Suprapubic skin (tissue), 4 donors: ENCODE results near the gene TOM1L2. TPM values are rescaled to one million over a fixed set of nuclear protein-coding genes. Genes with fewer than 3 reads are reported as not detected.
"Not testable (repeated sequence)": the region's sequence is repeated elsewhere in the genome, so short reads cannot be mapped to it uniquely, and the experiment has no call there.

Experiments used
- DNase-seq, 2 donors: peaks; one replicate each; pipeline ENCODE4 v3.0.0-alpha.2; 2019; ENCODE audit warnings: low spot score in 2 of 2
- H3K27ac ChIP-seq: fragments of 200-600 bp; sonication (generic); one replicate; pipeline ENCODE4 v1.5.1; 2019
- H3K27me3 ChIP-seq: fragments of 200-600 bp; sonication (generic); one replicate; pipeline ENCODE4 v1.5.1; 2019
- H3K36me3 ChIP-seq: fragments of 200-600 bp; sonication (generic); one replicate; pipeline ENCODE4 v1.5.1; 2019
- H3K4me1 ChIP-seq: fragments of 200-600 bp; sonication (generic); one replicate; pipeline ENCODE4 v1.5.1; 2019
- H3K4me3 ChIP-seq: fragments of 200-600 bp; sonication (generic); one replicate; pipeline ENCODE4 v1.5.1; 2019; ENCODE audit warnings: mild to moderate bottlenecking
- H3K9me3 ChIP-seq: fragments of 200-600 bp; sonication (generic); one replicate; pipeline ENCODE4 v1.5.1; 2019
- CTCF ChIP-seq, 2 donors: fragments of 200-600 bp in 1 of 2; fragments of 450-650 bp in 1 of 2; sonication (generic) in 1 of 2; IDR thresholded peaks; one replicate each; pipeline ENCODE4 v1.5.1; 2016 to 2019; ENCODE audit warnings: antibody characterized with exemption in 2 of 2, mild to moderate bottlenecking in 1 of 2, moderate library complexity in 1 of 2
- EP300 ChIP-seq: sonication (generic); formaldehyde crosslinking; IDR thresholded peaks from one replicate; pipeline ENCODE4 v1.6.1; 2017; ENCODE audit warnings: antibody characterized with exemption
- POLR2A ChIP-seq, 2 donors: fragments of 450-650 bp; IDR thresholded peaks; one replicate each; pipeline ENCODE4 v1.6.1; 2017; ENCODE audit warnings: antibody characterized with exemption in 2 of 2, mild to moderate bottlenecking in 2 of 2, moderate library complexity in 2 of 2
- POLR2AphosphoS5 ChIP-seq, 3 donors: sonication (generic); formaldehyde crosslinking; IDR thresholded peaks; one replicate each; pipeline ENCODE4 v1.6.1; 2017; ENCODE audit warnings: antibody characterized with exemption in 3 of 3
- WGBS: methylation state at CpG from one replicate; pipeline ENCODE4 v1.1.5; 2018; 5-methylcytosine and 5-hydroxymethylcytosine counted together
- total RNA-seq, 4 donors: library from RNA; depleted of rRNA; stranded (reverse); fragments of >200 nt; gene quantifications; one replicate each; pipeline ENCODE4 v1.1.0, GENCODE V29; 2016

Gene TOM1L2
- total RNA-seq, 4 donors from 2014 or later = 128 to 259 (median 162) TPM

- no peaks in the 10 kb centered on the region for H3K9me3 ChIP-seq
- peak overlapping the region; percentile 41 for H3K4me3 ChIP-seq
- 40% methylated on average over 31 of the region's 52 CpGs for WGBS
- no peaks in the 10 kb centered on the region for H3K27me3 ChIP-seq
- H3K27ac ChIP-seq = peak overlapping the region; percentile 55
- no peak for DNase-seq
- peaks cover 64% of the 10 kb centered on the region for H3K4me1 ChIP-seq
- TF ChIP-seq EP300 = no peak
- TF ChIP-seq POLR2A (IDR thresholded peaks at IDR 0.05) = no peak
- TF ChIP-seq CTCF (IDR thresholded peaks at IDR 0.05) = no peak
- TF ChIP-seq POLR2AphosphoS5 (IDR thresholded peaks at IDR 0.05) = no peak
- peaks cover 15% of the 10 kb centered on the region for H3K36me3 ChIP-seq
These were observed 162.6 kb downstream of the TOM1L2 start for GRCh38 chr17:17809531-17810083.

GRCh38 chr17:17808706-17809432 is 163.3 kb downstream of the TOM1L2 start:
- H3K4me3 ChIP-seq = peak overlapping the region; percentile 41
- H3K4me1 ChIP-seq = peaks cover 59% of the 10 kb centered on the region
- TF ChIP-seq POLR2AphosphoS5 (IDR thresholded peaks at IDR 0.05) = peak in 1 of 3 donors; percentile 51
- TF ChIP-seq POLR2A (IDR thresholded peaks at IDR 0.05) = no peak
- H3K27ac ChIP-seq = peak overlapping the region; percentile 55
- no peak for DNase-seq
- WGBS = 36% methylated on average over 13 of the region's 15 CpGs
- no peaks in the 10 kb centered on the region for H3K9me3 ChIP-seq
- H3K27me3 ChIP-seq = no peaks in the 10 kb centered on the region
- H3K36me3 ChIP-seq = peaks cover 8% of the 10 kb centered on the region

GRCh38 chr17:17808200-17808599 is 164.0 kb downstream of the TOM1L2 start:
- not testable (repeated sequence) for H3K9me3 ChIP-seq, H3K27me3 ChIP-seq, H3K27ac ChIP-seq, H3K4me3 ChIP-seq, H3K36me3 ChIP-seq, DNase-seq
- H3K4me1 ChIP-seq = peaks cover 59% of the 10 kb centered on the region
- 87% methylated on average over 5 of the region's 5 CpGs for WGBS

GRCh38 chr17:17807440-17807839 is 164.8 kb downstream of the TOM1L2 start:
- Histone ChIP-seq H3K27ac (peak overlapping the region; percentile 25), H3K4me1 (peaks cover 56% of the 10 kb centered on the region), H3K9me3 (no peaks in the 10 kb centered on the region), H3K36me3 (no peaks in the 10 kb centered on the region), H3K4me3 (no peak overlapping the region), H3K27me3 (no peaks in the 10 kb centered on the region)
- TF ChIP-seq POLR2AphosphoS5 (IDR thresholded peaks at IDR 0.05) = no peak
- TF ChIP-seq POLR2A (IDR thresholded peaks at IDR 0.05) = no peak
- TF ChIP-seq EP300 = no peak
- TF ChIP-seq CTCF (IDR thresholded peaks at IDR 0.05) = no peak
- DNase-seq = no peak
- no CpG with 5 or more reads among the region's 5 CpGs for WGBS

- H3K36me3 ChIP-seq = no peaks in the 10 kb centered on the region
- no peak overlapping the region for H3K27ac ChIP-seq
- TF ChIP-seq POLR2A (IDR thresholded peaks at IDR 0.05) (no peak), POLR2AphosphoS5 (IDR thresholded peaks at IDR 0.05) (no peak), EP300 (no peak), CTCF (IDR thresholded peaks at IDR 0.05) (no peak)
- H3K4me3 ChIP-seq = no peak overlapping the region
- H3K27me3 ChIP-seq = no peaks in the 10 kb centered on the region
- no peaks in the 10 kb centered on the region for H3K9me3 ChIP-seq
- peaks cover 49% of the 10 kb centered on the region for H3K4me1 ChIP-seq
- 81% methylated on average over 15 of the region's 17 CpGs for WGBS
- no peak for DNase-seq
These were observed 165.5 kb downstream of the TOM1L2 start for GRCh38 chr17:17806611-17807274.

GRCh38 chr17:17806035-17806434 is 166.2 kb downstream of the TOM1L2 start:
- H3K36me3 ChIP-seq = no peaks in the 10 kb centered on the region
- no peak overlapping the region for H3K27ac ChIP-seq
- no peaks in the 10 kb centered on the region for H3K9me3 ChIP-seq
- TF ChIP-seq CTCF (IDR thresholded peaks at IDR 0.05) = no peak
- TF ChIP-seq POLR2AphosphoS5 (IDR thresholded peaks at IDR 0.05) = no peak
- no peak for TF ChIP-seq POLR2A (IDR thresholded peaks at IDR 0.05)
- TF ChIP-seq EP300 = no peak
- H3K4me1 ChIP-seq = peaks cover 42% of the 10 kb centered on the region
- 93% methylated on average over 4 of the region's 4 CpGs for WGBS
- DNase-seq = no peak
- no peak overlapping the region for H3K4me3 ChIP-seq
- H3K27me3 ChIP-seq = no peaks in the 10 kb centered on the region
